IPS-15b (cell line): ENCODE measurements around the gene LILRB2.
"Not testable (repeated sequence)": the region's sequence is repeated elsewhere in the genome, so short reads cannot be mapped to it uniquely, and the experiment has no call there.

ENCODE experiments used
- H3K27me3 ChIP-seq: one replicate; pipeline ENCODE4 v1.6.1; 2013; ENCODE audit warnings: low read length; ENCODE audit not compliant: control insufficient read depth, insufficient read depth
- H3K36me3 ChIP-seq: one replicate; pipeline ENCODE4 v1.6.1; 2013; ENCODE audit warnings: low read length; ENCODE audit not compliant: control insufficient read depth, insufficient read depth
- H3K4me1 ChIP-seq: one replicate; pipeline ENCODE4 v1.6.1; 2013; ENCODE audit warnings: mild to moderate bottlenecking, low read length; ENCODE audit not compliant: control insufficient read depth, insufficient read depth
- H3K4me3 ChIP-seq: one replicate; pipeline ENCODE4 v1.5.1; 2013; ENCODE audit warnings: low read depth, low read length
- H3K9ac ChIP-seq: one replicate; pipeline ENCODE4 v1.6.1; 2013; ENCODE audit warnings: low read depth, mild to moderate bottlenecking, low read length
- H3K9me3 ChIP-seq: one replicate; pipeline ENCODE4 v1.6.1; 2013; ENCODE audit warnings: mild to moderate bottlenecking, low read length; ENCODE audit not compliant: control insufficient read depth, insufficient read depth

The LILRB2 gene

GRCh38 chr19:54229146-54229545, 51.8 kb downstream of the LILRB2 start:
- Histone ChIP-seq H3K9me3 (peaks cover 2% of the 10 kb centered on the region), H3K9ac (no peak overlapping the region), H3K36me3 (no peaks in the 10 kb centered on the region), H3K4me3 (no peak overlapping the region), H3K4me1 (peaks cover 2% of the 10 kb centered on the region), H3K27me3 (peaks cover 10% of the 10 kb centered on the region)

GRCh38 chr19:54224619-54225018, 56.3 kb downstream of the LILRB2 start:
- not testable (repeated sequence) for H3K9ac ChIP-seq, H3K4me1 ChIP-seq, H3K27me3 ChIP-seq, H3K4me3 ChIP-seq, H3K36me3 ChIP-seq, H3K9me3 ChIP-seq

GRCh38 chr19:54223937-54224281, 57.0 kb downstream of the LILRB2 start:
- not testable (repeated sequence) for H3K4me3 ChIP-seq, H3K9ac ChIP-seq, H3K4me1 ChIP-seq, H3K9me3 ChIP-seq, H3K27me3 ChIP-seq, H3K36me3 ChIP-seq
